ENCODE measurements around the gene SYAP1.
"Not testable (repeated sequence)": the region's sequence is repeated elsewhere in the genome, so short reads cannot be mapped to it uniquely, and the experiment has no call there.

GRCh38 chrX:16779815-16780214 is 60.4 kb downstream of the SYAP1 start:
- TF ChIP-seq CTCF (IDR thresholded peaks at IDR 0.05; ENCODE audit: low read depth, low read length); POLR2A (IDR thresholded peaks at IDR 0.05; ENCODE audit: extremely low read depth, insufficient read length): not testable (repeated sequence)

Data from NB4 (cell line).